NB4 (cell line): ENCODE measurements around the gene TLR2.

ENCODE experiments used
- DNase-seq: peaks from one replicate; pipeline ENCODE4 v3.0.0; 2010; ENCODE audit warnings: low read depth
- H3K4me3 ChIP-seq: one replicate; pipeline ENCODE4 v1.5.1; 2011; ENCODE audit warnings: mild to moderate bottlenecking, low read depth, low read length, moderate library complexity
- MYC ChIP-seq: IDR thresholded peaks from 2 replicates; pipeline ENCODE4 v1.6.1; 2011; ENCODE audit warnings: low read depth, low read length
- POLR2A ChIP-seq: IDR thresholded peaks from 2 replicates; pipeline ENCODE4 v1.6.1; 2011; ENCODE audit warnings: mild to moderate bottlenecking; ENCODE audit not compliant: insufficient read length; ENCODE audit errors: extremely low read depth
- TF ChIP-seq, protein P1 (sequence below): IDR thresholded peaks from one replicate; pipeline ENCODE4 v1.5.1; 2012; ENCODE audit warnings: low read depth, low read length
- TF ChIP-seq, protein P2 (sequence below): IDR thresholded peaks from 2 replicates; pipeline ENCODE4 v1.6.1; 2011; ENCODE audit warnings: low read depth, low read length

The TLR2 gene

DNA sequence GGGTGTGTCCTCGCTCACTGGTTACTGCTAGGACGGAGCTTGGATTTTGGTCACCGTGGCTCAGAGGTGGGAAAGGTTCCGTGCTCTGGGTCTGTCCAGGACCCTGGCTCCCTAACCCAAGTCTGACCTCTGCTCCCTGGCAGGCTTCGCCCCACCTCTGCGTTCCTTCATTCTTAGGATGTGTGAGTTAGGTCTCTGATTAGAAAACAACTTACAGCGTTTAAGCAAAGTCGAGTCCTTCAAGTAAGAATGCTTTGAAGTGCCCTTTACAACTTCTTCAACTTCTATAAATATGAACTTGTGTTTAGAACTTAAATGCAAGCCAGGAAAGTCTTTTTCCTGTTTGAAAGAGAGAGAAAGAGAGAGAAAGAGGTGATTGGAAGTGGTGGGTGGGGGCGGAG is 891 bp downstream of the TLR2 start:
- DNase-seq = no peak
- TF ChIP-seq MYC (no peak), POLR2A (no peak)
- TF ChIP-seq, protein P1, sequence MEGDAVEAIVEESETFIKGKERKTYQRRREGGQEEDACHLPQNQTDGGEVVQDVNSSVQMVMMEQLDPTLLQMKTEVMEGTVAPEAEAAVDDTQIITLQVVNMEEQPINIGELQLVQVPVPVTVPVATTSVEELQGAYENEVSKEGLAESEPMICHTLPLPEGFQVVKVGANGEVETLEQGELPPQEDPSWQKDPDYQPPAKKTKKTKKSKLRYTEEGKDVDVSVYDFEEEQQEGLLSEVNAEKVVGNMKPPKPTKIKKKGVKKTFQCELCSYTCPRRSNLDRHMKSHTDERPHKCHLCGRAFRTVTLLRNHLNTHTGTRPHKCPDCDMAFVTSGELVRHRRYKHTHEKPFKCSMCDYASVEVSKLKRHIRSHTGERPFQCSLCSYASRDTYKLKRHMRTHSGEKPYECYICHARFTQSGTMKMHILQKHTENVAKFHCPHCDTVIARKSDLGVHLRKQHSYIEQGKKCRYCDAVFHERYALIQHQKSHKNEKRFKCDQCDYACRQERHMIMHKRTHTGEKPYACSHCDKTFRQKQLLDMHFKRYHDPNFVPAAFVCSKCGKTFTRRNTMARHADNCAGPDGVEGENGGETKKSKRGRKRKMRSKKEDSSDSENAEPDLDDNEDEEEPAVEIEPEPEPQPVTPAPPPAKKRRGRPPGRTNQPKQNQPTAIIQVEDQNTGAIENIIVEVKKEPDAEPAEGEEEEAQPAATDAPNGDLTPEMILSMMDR = no peak
- TF ChIP-seq, protein P2, sequence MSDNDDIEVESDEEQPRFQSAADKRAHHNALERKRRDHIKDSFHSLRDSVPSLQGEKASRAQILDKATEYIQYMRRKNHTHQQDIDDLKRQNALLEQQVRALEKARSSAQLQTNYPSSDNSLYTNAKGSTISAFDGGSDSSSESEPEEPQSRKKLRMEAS = no peak
- peak overlapping the region; percentile 58 for H3K4me3 ChIP-seq

- no peak overlapping the region for H3K4me3 ChIP-seq
- TF ChIP-seq, protein P1 = no peak
- TF ChIP-seq POLR2A (no peak), MYC (no peak)
- TF ChIP-seq, protein P2 = no peak
- DNase-seq = no peak
These were observed 20.4 kb downstream of the TLR2 start for GRCh38 chr4:153704522-153704921.

- DNase-seq = peak; percentile 81
These were observed 21.8 kb downstream of the TLR2 start for GRCh38 chr4:153705743-153706468.

DNA sequence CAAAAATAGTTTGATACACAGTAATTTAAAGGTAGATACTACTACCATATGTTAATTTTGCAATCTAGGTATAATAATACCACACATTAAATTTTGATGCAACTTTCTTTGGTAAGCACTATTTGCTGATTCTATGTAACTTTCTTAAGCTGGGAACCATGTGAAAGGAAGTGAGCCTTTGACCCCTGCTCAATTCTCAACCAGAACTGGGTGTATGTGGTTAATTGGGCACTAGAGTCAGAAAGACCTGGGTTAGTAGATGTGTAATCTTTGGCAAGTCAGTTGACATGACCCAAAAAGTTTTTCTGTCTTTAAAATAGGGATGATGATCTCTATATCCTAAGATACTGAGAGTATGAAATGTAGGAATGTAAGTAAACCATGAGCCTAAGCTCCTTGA is 22.4 kb downstream of the TLR2 start:
- TF ChIP-seq, protein P2 = no peak
- TF ChIP-seq, protein P1 = no peak
- DNase-seq = peak; percentile 69
- H3K4me3 ChIP-seq = peak overlapping the region; percentile 12

More at GRCh38 chr4:153705743-153706468, 21.8 kb downstream of the TLR2 start:
- H3K4me3 ChIP-seq = peak overlapping the region; percentile 22
- TF ChIP-seq, protein P2 = no peak
- TF ChIP-seq, protein P1 = no peak
- no peak for TF ChIP-seq POLR2A
- TF ChIP-seq MYC = no peak

DNA sequence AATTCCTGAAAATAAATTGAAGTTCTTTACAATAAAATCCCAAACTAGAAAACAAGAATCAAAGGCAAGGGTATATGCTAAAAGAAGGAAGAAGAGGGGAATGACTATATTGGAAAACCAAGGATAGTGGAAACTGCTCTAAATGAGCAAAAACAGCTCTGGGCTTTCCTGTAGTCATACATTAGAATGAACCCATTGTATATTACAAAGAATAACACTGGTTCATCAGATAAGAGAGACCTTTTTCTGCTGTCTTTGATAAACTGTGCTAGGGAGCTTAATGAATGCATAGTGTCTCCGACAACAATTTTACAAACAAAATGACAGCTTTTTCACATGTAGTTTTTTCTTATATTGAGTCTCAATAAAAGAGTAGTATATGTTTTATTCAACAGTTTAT is 26.6 kb downstream of the TLR2 start:
- no peak for TF ChIP-seq POLR2A
- TF ChIP-seq MYC = no peak
- TF ChIP-seq, protein P1 = no peak
- TF ChIP-seq, protein P2 = no peak
- DNase-seq = no peak
- no peak overlapping the region for H3K4me3 ChIP-seq
